GM21825 (cell line): ENCODE data around the gene TMEM204.

Experiments
- ATAC-seq: cut with Tn5 transposase; IDR thresholded peaks from one replicate; pipeline ENCODE4 v1.9.1; 2021; ENCODE audit warnings: mild to moderate bottlenecking, moderate library complexity; ENCODE audit not compliant: unreplicated experiment

Gene TMEM204

GRCh38 chr16:1499756-1500464, 33.6 kb upstream of the TMEM204 start:
- ATAC-seq = no peak

- no peak for ATAC-seq
Measured at GRCh38 chr16:1500465-1501150, 32.9 kb upstream of the TMEM204 start.

GRCh38 chr16:1501630-1502029, 31.8 kb upstream of the TMEM204 start:
- ATAC-seq = no peak

- no peak for ATAC-seq
Measured at GRCh38 chr16:1502092-1503004, 31.1 kb upstream of the TMEM204 start.

- no peak for ATAC-seq
Measured at GRCh38 chr16:1503110-1503955, 30.1 kb upstream of the TMEM204 start.

- no peak for ATAC-seq
Measured at GRCh38 chr16:1505073-1505844, 28.2 kb upstream of the TMEM204 start.

- no peak for ATAC-seq
Measured at GRCh38 chr16:1505912-1506311, 27.6 kb upstream of the TMEM204 start.

GRCh38 chr16:1506494-1507213, 26.8 kb upstream of the TMEM204 start:
- ATAC-seq = no peak

GRCh38 chr16:1508494-1509187, 24.8 kb upstream of the TMEM204 start:
- no peak for ATAC-seq

- ATAC-seq = no peak
Measured at GRCh38 chr16:1509307-1510221, 23.9 kb upstream of the TMEM204 start.

GRCh38 chr16:1510272-1510671, 23.2 kb upstream of the TMEM204 start:
- no peak for ATAC-seq

- ATAC-seq = no peak
Measured at GRCh38 chr16:1510941-1511351, 22.5 kb upstream of the TMEM204 start.

GRCh38 chr16:1511662-1512569, 21.6 kb upstream of the TMEM204 start:
- ATAC-seq = no peak

- no peak for ATAC-seq
Measured at GRCh38 chr16:1512774-1513173, 20.7 kb upstream of the TMEM204 start.

- no peak for ATAC-seq
Measured at GRCh38 chr16:1514507-1514906, 19.0 kb upstream of the TMEM204 start.

- no peak for ATAC-seq
Measured at GRCh38 chr16:1518626-1519135, 14.8 kb upstream of the TMEM204 start.
